ENCODE results near the gene CAMTA1. TPM values are rescaled to one million over a fixed set of nuclear protein-coding genes. Genes with fewer than 3 reads are reported as not detected.
"Not testable (repeated sequence)": the region's sequence is repeated elsewhere in the genome, so short reads cannot be mapped to it uniquely, and the experiment has no call there.

The CAMTA1 gene
- total and polyA plus RNA-seq, 2 experiments from 2014 or later = 213 to 341 TPM

GRCh38 chr1:6803357-6803756 lies 18.1 kb downstream of the CAMTA1 start:
- H3K4me3 ChIP-seq = no peak overlapping the region
- DNase-seq (ENCODE audit: low read depth in 1 of 2, low spot score in 1 of 2) = no peak
- TF ChIP-seq, protein P1, sequence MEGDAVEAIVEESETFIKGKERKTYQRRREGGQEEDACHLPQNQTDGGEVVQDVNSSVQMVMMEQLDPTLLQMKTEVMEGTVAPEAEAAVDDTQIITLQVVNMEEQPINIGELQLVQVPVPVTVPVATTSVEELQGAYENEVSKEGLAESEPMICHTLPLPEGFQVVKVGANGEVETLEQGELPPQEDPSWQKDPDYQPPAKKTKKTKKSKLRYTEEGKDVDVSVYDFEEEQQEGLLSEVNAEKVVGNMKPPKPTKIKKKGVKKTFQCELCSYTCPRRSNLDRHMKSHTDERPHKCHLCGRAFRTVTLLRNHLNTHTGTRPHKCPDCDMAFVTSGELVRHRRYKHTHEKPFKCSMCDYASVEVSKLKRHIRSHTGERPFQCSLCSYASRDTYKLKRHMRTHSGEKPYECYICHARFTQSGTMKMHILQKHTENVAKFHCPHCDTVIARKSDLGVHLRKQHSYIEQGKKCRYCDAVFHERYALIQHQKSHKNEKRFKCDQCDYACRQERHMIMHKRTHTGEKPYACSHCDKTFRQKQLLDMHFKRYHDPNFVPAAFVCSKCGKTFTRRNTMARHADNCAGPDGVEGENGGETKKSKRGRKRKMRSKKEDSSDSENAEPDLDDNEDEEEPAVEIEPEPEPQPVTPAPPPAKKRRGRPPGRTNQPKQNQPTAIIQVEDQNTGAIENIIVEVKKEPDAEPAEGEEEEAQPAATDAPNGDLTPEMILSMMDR (IDR thresholded peaks at IDR 0.05; ENCODE audit: low read depth, low read length) = no peak
- no peaks in the 10 kb centered on the region for H3K36me3 ChIP-seq
- H3K9me3 ChIP-seq (ENCODE audit: low read depth) = no peaks in the 10 kb centered on the region
- no peaks in the 10 kb centered on the region for H3K27me3 ChIP-seq
- H3K27ac ChIP-seq = peak overlapping the region; percentile 93
- H3K4me1 ChIP-seq (ENCODE audit: low read depth) = peaks cover 61% of the 10 kb centered on the region

DNA sequence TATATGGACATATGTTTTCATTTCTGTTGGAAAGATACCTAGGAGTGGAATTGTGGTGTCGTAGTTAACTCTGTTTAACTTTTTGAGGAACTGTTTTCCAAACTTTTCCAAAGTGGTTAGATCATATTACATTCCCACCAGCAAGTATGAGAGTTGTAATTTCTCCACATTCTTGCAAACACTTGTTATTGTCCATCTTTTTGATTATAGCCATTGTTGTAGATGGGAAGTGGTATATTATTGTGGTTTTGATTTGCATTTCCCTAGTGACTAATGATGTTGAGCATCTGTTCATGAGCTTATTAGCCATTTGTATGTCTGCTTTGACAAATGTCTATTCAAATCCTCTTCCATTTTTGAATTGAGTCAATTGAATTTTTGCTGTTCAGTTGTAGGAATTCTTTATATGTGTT lies 19.8 kb downstream of the CAMTA1 start:
- DNase-seq (ENCODE audit: low read depth in 1 of 2, low spot score in 1 of 2) = peak in 1 of 2 donors; percentile 21

DNA sequence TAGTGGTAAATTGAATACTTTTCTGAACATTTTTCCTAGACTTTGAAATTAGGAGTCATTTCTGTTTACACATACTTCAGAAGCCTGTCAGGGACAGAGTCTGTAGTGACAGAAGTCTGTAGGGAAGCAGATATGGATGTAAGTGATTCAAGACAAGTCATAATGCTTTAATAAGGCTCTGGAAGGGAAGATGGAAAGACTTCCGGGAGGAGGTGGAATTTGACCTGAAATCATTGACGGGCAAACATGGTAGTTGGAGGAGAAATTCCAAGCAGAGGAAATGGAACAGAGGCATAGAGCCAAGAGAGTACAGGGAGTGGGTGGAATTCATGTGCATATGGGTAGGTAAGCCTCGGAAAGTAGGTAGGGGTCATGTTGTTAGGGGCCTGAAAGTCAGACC lies 22.5 kb downstream of the CAMTA1 start:
- no peaks in the 10 kb centered on the region for H3K9me3 ChIP-seq (ENCODE audit: low read depth)
- H3K4me1 ChIP-seq (ENCODE audit: low read depth) = peaks cover 24% of the 10 kb centered on the region
- DNase-seq (ENCODE audit: low read depth in 1 of 2, low spot score in 1 of 2) = no peak
- H3K36me3 ChIP-seq = no peaks in the 10 kb centered on the region
- H3K27ac ChIP-seq = peak overlapping the region; percentile 25
- no peaks in the 10 kb centered on the region for H3K27me3 ChIP-seq
- TF ChIP-seq, protein P1 (IDR thresholded peaks at IDR 0.05; ENCODE audit: low read depth, low read length) = no peak
- H3K4me3 ChIP-seq = no peak overlapping the region

More for the DNA sequence above, 19.8 kb downstream of the CAMTA1 start:
- H3K4me1 ChIP-seq (ENCODE audit: low read depth) = peaks cover 52% of the 10 kb centered on the region
- no peaks in the 10 kb centered on the region for H3K36me3 ChIP-seq
- H3K27ac ChIP-seq = no peak overlapping the region
- H3K4me3 ChIP-seq = no peak overlapping the region
- TF ChIP-seq, protein P1 (IDR thresholded peaks at IDR 0.05; ENCODE audit: low read depth, low read length) = no peak
- H3K27me3 ChIP-seq = no peaks in the 10 kb centered on the region
- no peaks in the 10 kb centered on the region for H3K9me3 ChIP-seq (ENCODE audit: low read depth)

GRCh38 chr1:6809461-6809860 lies 24.2 kb downstream of the CAMTA1 start:
- Histone ChIP-seq H3K27me3 (no peaks in the 10 kb centered on the region), H3K9me3 (ENCODE audit: low read depth) (no peaks in the 10 kb centered on the region), H3K36me3 (no peaks in the 10 kb centered on the region), H3K4me3 (no peak overlapping the region), H3K27ac (no peak overlapping the region), H3K4me1 (ENCODE audit: low read depth) (peaks cover 23% of the 10 kb centered on the region)
- TF ChIP-seq, protein P1 (IDR thresholded peaks at IDR 0.05; ENCODE audit: low read depth, low read length) = no peak
- no peak for DNase-seq (ENCODE audit: low read depth in 1 of 2, low spot score in 1 of 2)

DNA sequence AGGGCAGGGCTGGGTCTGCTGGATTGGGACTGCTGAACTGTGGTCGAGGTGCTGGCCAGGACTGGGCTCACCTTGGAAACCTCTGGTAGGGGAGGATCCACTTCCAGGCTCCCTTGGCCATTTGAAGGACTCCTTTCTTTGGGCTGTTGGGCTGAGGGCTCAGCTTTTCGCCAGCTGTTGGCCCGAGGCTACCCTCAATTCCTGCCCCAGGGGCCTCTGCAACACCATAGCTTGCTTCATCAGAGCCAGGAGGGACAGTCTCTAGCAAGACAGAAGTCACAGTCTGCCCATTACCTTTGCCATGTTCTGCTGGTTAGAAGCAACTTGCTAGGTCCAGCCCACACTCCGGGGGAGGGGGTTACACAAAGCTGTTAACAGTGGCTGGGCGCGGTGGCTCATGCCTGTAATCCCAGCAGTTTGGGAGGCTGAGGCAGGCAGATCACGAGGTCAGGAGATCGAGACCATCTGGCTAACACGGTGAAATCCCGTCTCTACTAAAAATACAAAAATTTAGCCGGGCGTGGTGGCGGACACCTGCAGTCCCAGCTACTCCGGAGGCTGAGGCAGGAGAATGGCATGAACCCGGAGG lies 25.0 kb downstream of the CAMTA1 start:
- H3K36me3 ChIP-seq; H3K27me3 ChIP-seq; H3K4me3 ChIP-seq; H3K9me3 ChIP-seq (ENCODE audit: low read depth); DNase-seq (ENCODE audit: low read depth in 1 of 2, low spot score in 1 of 2); H3K27ac ChIP-seq: not testable (repeated sequence)
- H3K4me1 ChIP-seq (ENCODE audit: low read depth) = peaks cover 25% of the 10 kb centered on the region

- H3K36me3 ChIP-seq = no peaks in the 10 kb centered on the region
- H3K27me3 ChIP-seq = no peaks in the 10 kb centered on the region
- TF ChIP-seq, protein P1 (IDR thresholded peaks at IDR 0.05; ENCODE audit: low read depth, low read length) = no peak
- no peak overlapping the region for H3K27ac ChIP-seq
- no peak overlapping the region for H3K4me3 ChIP-seq
- peak in 1 of 2 donors; percentile 68 for DNase-seq (ENCODE audit: low read depth in 1 of 2, low spot score in 1 of 2)
- H3K9me3 ChIP-seq (ENCODE audit: low read depth) = no peaks in the 10 kb centered on the region
- H3K4me1 ChIP-seq (ENCODE audit: low read depth) = peaks cover 14% of the 10 kb centered on the region
Observed at GRCh38 chr1:6811583-6811982, 26.3 kb downstream of the CAMTA1 start.

Measured in cardiac muscle cell (in vitro differentiated cells and primary cell).